HG02852 (cell line): ENCODE measurements around the gene OR5AU1.

Experiments used
- ATAC-seq: cut with Tn5 transposase; IDR thresholded peaks from one replicate; pipeline ENCODE4 v1.9.1; 2021; ENCODE audit warnings: mild to moderate bottlenecking, moderate library complexity; ENCODE audit not compliant: unreplicated experiment

OR5AU1 gene

DNA sequence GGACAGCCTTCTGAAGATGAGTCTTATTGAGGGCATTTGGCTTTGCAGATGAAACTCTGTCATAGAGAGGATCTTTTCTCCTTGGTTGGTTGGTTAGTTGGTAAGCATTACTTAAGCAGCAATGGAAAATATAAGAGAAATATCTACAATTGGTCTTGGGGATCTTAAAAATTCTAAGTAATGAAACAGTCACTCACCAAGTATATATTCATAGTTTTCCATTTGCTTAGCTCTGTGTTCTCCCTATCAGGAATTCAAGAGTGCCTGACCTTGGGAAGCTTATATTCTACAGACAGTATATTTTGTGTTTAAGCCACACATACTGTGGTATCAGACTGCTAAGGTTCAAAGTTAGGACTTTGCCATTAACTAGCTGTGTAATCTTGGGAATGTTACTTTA lies at the start of gene OR5AU1:
OR5AU1 (minus strand) TSS at position 101 of the 400 bp plus-strand sequence. CDS start 191 bp downstream, outside the sequence.
- ATAC-seq = no peak

DNA sequence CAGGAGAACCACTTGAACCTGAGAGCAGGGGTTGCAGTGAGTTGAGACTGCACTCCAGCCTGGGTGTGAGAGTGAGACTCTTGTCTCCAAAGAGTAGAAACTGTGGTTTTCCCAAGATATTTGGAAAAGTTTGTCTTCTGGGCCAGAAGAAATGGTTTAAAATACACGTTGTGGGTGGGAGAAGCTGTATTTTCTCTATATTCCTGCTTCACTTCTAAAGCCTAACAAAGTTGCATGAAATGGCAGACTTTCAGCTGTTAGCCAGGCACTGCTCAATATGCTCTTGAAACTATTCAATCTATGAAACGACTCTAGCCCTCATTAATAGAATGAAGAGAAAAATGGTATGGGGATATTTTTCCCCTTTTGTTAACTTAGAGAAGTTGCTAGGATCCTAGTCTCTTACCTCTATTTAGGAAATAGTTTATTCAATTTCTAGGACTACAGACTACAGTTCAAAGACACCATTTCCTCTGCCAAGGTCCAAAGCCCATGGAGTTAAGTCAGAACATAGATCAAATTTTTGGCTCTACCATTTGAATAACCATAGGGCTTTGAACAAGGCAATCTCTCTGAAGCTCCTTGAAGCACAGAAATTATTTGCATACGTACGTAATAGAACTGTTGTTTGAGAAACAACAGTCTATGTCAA lies 49.3 kb upstream of the OR5AU1 start:
- ATAC-seq = no peak

DNA sequence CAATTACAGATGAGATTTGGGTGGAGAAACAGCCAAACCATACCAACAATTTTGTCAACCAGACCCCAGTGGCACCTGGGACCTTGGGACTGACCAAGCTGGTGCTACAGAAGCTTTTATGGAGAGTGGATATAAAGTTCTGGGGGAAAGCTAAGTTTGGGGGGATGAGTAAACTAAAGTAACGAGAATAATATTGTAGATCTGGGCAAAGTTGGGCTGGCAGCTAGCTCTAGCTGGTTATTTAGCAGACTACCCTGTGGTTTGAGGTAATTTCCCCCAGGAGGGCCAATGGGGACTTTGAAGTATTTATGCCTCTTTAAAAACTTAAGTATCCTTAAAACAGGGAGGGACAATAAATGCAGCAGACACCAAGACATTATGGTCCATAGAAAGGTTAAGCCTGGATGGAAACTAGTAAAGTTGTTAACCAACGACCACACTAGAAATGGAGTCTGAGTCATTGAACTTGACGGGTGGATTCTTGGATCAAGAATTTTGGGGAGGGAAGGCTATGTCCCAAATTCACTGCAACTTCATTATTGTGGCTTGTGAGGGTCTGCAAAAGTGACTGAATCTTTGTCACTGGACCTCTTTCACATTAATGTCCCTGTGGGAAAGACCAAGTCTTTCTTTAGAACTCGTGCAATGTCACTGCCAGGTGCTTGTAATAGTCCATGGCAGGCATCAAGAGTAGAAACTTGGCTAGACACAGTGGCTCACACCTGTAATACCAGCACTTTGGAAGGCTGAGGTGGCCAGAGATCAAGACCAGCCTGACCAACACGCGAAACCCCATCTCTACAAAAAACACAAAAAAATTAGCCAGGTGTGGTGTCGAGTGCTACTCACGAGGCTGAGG lies 48.5 kb upstream of the OR5AU1 start:
- ATAC-seq = no peak

DNA sequence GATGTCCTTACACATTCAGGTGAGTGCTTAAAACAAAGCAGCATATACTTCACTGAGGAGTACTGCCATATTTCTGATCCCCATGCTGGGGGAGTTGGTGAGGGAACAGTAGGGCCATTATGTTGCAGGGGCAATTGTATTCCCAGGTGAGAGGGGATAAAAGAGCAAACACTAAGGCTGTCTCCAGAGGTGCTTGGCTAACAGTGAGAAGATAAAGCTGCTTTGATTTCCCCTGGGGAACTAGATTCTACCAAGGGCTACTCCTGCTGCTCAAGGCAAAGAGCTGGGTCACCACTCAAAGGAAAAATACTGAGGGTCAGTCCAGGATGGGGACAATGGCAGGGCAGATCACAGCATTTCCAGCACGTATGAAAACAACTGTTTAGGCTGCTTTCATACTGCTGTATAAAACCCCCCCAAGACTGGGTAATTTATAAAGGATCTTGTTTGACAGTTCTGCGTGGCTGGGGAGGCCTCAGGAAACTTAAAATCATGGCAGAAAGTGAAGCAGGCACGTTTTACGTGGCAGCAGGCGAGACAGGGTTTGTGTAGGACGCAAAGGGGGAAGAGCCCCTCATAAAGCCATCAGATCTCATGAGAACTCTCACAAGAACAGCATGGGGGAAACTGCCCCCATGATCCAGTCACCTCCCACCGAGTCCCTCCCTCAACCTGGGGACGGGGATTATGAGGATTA lies 47.8 kb upstream of the OR5AU1 start:
- ATAC-seq = no peak

DNA sequence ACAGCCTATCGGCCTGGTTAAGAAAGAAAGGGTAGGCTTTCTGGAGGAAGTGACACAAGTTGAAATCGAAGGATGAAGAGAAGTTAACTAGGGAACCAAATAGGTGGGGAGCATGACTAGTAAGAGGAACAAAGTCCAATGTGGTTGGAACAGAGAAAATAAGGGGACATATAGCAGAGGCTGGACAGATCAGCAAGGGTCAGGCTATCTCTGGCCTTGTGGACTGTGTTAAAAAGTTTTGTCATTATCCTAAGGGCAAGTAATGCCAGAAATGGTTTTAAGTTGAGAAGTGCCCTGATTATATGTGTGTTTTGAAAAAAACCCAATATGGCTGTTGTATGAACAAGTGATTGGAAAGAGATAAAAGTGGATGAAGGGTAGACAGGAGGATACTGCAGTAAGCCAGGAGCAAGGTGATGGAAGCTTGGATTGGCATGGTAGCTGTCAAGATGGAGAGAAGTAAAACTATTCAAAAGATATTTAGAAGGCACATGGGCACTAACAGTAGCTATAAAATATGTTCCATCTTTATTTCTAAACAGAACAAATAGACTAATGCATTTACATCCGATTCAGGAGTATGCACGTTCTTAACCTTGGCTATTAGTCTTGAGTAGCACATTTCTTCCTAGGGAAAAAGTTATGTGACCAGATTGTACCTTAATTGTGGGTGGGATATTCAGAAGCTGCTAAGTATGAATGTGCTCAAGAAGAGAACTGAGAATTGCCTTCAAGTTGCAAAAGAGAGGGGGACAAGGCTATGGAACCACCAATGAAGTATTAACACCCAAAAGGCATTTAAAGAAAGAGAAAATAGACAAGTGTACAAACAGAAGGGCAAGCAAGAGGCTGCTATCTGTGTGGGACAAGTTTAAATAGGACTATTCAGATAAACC lies 46.8 kb upstream of the OR5AU1 start:
- no peak for ATAC-seq

DNA sequence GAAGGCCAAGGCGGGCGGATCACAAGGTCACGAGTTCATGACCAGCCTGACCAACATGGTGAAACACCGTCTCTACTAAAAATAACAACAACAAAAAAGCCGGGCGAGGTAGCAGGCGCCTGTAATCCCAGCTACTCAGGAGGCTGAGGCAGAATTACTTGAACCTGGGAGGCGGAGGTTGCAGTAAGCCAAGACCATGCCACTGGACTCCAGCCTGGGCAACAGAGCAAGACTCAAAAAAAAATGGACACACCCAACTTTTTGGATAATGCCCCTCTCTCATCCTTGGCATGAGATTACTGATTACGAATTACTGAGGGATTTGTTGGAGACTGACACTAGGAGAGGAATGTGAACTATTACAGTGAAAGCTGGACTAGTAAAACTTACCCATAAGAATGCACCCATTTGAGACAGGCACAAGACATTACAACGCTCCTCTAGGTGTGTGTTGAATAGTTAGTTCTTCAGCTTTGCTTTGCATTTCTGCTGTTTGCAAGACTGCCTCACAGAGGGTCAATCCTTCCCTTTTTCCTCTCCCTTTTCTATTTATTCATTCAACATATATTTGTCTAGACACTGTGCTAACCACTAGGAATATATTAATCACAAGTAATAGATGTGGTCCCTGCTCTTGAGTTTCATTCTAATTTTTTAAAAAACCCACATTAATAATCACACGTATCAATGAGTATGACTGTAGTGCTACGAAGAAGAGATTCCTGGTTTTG lies 46.0 kb upstream of the OR5AU1 start:
- ATAC-seq = no peak

DNA sequence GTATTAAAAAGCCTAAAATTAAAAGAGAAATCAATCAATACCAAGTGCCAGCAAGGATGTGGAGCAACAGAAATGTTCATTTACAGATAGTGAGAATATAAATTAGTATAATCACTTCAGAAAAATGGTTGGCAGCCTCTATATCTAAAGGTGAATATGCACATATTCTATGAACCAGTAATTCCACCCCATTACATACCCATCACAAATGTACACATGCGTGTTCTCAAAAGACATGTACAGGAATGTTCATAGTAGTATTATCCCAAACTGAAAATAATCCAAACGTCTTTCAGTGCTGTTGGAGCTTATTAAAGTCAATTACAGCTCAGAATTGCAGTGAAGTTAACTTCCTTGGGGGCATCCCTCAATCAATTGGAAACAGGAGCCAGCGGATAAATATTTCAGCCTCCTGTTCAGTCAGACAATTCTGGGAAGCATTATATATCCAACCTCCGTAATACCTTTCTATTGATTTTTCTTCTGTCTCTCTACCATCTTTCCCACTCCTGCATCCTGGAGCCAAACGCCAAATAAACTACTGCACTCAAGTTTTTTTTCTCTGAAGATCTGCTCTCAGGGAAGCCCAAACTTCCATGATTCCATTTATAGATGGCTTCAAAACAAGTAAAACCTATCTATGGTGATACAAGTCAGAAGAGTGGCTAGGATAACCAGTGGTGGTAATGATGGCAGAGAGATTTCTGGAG lies 45.0 kb upstream of the OR5AU1 start:
- no peak for ATAC-seq

DNA sequence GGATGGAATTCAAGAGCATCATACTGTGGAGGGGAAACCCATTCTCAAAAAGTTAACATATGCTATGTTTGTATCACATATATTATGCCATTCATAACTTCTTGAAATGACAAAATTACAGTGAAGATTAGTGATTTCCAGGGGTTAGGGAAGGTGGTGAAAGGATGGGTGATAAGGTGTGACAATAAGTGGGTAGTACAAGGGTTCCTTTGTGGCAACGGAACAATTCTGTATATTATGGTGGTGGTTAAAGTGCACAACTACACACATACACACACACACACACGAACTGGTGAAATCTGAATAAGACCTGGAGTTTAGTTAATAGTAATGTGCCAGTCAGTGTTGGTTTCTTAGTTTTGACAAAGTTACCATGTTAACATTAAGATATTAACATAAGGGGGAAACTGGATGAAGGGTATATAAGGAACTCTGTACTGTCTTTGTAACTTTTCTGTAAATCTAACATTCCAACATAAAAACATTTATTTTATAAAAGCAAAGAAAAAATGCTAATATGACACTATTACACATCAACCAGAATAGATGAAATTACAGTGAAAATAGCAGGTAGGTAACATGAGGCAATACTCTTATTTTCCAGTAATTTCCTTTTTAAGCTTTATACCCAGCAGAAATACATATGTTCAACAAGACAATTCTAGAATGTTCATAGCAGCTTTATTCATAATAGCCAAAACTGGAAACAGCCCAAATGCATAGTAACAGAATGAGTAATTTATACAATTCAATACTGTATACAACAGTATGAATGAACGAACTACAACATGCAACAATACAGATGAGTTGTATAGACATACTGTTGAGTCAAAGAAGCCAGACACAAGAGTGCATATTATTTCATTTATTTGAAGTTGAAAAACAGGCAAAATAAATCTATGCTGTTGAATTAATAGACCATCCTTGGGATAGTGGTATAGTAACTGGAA lies 44.0 kb upstream of the OR5AU1 start:
- no peak for ATAC-seq

DNA sequence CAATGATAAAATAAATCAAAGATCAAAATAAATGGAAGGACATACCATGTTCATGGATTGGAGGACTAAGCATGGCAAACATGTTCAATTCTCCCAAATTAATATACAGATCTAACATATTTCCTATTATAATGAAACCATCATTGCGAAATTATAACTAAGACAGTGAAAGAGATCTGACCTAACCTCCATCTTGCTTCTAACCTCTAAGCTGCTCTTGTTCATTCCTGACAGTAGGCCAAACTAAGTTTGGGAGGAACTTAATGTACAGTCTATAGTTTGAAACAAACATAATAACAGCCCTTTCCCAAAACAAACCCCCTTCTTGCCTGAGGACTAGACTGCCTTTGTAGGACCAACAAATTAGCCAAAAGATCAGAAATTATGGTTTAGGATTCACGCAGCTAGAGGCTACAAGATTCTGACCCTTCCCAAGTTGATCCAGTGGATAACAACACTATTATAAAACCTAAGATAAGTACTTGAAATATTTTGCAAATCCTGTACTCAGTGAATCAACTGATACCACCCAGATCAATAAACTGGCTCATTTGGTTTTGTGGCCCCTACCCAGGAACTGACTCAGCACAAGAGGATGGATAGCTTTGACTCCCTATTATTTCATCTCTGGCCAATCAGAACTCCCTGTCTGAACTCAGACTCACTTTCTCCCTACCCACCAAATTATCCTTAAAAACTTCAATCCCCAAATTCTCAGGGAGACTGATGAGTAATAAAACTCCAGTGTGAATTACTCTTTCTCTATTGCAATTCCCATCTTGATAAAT lies 41.7 kb upstream of the OR5AU1 start:
- no peak for ATAC-seq

DNA sequence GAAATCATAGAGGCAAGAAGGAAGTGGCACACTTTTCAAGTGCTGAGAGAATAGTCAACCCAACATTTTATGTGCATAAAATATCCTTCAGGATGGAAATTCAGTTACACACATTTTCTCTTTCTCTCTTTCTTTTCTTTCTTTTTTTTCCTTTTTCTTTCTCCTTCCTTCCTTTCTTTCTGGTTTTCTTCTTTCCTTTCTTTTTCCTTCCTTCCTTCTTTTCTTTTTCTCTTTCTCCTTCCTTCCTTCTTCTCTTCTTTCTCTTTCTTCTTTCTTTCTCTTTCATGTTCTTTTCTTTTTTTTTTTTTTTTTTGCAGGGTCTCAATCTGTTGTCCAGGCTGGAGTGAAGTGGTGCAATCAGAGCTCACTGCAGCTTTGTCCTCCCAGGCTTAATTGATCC lies 38.7 kb upstream of the OR5AU1 start:
- ATAC-seq = no peak

DNA sequence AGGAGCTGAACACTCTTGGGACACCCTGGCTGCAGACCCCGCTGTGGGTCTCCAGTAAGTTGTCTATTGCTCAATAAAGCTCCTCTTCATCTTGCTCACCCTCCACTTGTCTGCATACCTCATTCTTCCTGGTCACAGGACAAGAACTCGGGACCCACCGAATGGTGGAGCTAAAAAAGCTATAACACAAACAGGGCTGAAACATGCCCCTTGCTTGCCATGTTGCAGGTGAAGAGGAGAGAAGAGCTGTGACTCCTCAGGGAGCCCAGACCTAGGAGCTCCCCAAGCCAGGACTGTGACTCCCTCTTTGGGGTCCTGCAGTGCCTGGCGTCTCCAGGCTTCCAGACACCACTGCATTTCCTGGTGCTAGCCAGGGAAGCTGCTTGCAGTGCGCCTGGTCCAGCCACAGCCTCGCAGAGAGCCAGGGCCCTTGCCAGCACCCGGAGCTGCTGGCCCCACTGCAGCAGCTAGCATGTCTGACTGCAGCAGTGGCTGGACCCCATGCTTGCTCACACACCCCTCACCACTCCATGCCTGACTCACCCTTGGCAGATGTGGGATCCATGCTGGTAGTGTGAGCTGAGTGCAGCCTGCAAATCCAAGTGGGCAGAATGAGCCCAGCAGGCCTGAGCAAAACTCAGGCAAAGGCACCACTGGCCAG lies 37.1 kb upstream of the OR5AU1 start:
- ATAC-seq = no peak

DNA sequence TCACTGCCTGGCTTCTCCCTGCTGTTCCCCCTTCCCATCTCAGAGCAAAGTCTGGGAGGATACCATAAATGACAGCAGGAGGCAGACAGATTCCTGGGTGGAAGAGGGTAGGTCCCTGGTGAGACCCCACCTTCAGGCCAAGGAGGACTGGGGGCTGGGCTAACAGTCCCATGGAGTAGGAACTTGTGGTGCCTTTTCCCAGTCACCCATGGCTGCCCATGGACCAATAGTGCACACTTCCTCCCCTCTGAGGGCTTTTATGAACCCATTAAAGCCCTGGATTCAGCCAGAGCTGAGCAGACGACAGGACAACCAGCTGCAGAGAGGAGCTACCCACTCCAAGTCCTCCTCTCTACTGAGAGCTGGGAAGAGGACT lies 36.6 kb upstream of the OR5AU1 start:
- ATAC-seq = no peak

DNA sequence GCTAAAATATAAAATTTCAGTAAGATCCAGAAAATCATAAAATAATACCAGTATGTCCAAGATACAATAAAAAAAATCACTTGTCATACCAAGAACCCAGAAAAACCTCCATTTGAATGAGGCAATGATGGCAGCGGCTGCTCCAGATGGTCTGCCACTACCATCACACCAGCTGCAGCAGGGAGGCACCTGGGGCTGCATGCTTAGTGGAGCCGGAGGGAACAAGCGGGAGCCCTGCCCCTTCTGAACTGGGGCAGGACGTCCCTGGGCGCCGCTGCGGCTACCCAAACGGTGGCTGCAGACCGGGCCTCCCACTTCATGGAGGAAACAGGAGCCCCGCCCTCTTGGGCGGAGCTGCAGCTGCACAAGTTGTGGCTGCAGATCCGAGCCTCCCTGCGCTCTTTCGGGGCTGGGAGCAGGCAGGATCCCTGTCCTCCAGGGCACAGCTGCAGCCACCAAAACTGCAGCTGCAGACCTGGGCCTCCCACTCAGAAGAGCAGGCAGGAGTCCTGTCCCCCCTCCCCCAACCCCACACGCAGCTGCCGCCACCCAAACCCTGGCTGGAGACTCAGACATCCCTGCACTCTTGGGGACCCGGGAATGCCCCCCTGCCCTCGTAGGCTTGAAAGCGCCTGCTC lies 36.1 kb upstream of the OR5AU1 start:
- ATAC-seq = peak; percentile 92

DNA sequence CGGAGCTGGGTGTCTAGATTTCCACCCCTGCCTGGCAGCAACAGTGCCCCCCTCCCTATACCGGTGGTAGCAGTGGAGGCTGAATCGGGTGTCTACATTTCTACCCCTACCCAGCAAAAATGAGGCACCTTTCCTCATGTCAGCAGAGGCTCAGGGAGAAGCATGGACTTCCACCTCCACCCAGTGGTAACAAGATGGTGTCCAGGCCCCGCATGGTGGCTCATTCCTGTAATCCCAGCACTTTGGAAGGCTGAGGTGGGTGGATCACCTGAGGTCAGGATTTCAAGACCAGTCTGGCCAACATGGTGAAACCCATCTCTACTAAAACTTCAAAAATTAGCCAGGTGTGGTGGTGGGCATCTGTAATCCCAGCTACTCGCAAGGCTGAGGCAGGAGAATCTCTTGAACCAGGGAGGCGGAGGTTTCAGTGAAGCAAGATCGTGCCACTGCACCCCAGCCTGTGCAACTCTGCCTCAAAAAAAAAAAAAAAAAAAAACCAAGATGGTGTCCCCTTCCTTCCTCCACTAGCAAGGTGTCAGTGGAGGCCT lies 35.5 kb upstream of the OR5AU1 start:
- no peak for ATAC-seq

DNA sequence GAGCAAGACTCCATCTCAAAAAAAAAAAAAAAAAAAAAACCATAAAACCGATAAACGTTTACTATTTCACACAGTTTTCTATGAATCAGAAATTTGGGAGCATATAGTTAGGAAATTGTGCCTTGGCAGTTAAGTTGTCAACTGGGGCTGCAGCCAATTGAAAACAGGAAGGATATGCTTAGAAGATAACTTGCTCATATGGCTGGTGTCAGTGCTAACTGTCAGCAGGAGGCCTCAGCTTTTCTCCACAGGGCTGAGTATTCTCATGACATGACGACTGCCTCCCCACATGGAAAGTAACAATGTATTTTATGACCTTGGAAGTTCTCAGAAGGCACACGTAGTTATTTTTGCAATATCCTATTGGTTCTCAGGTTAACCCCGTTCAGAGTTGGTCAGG lies 29.6 kb upstream of the OR5AU1 start:
- no peak for ATAC-seq

DNA sequence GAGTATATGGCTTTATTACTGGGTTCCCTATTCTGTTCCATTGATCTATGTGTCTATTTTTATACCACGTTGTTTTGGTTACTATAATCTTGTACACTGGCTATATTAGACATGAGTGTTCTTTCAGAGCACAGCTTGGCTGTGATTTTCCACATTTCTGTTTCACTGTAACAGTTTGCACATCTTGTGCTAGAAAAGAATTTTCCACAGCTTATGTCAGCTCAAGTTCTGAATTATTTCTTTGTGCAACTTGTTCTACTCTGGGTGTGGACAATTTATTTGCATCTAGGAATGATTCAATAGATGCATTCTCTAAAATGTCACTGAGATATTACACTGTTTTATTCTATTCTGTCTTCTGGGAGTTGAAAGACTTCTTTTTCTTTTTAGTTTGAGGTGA lies 28.4 kb upstream of the OR5AU1 start:
- ATAC-seq = no peak
